ENCODE measurements around the gene NRCAM. TPM values are rescaled to one million over a fixed set of nuclear protein-coding genes. Genes with fewer than 3 reads are reported as not detected.
"Not testable (repeated sequence)": the region's sequence is repeated elsewhere in the genome, so short reads cannot be mapped to it uniquely, and the experiment has no call there.

The NRCAM gene
- total RNA-seq, 2 experiments from 2014 or later, result 3.4 to 7.0 TPM

GRCh38 chr7:108467391-108467790, 11.2 kb upstream of the NRCAM start:
- Histone ChIP-seq H3K4me3 (ENCODE audit: low read length) (no peak overlapping the region), H3K4me1 (ENCODE audit: insufficient read depth, low read length) (no peaks in the 10 kb centered on the region), H3K36me3 (ENCODE audit: insufficient read depth, low read length) (no peaks in the 10 kb centered on the region), H3K27me3 (ENCODE audit: control insufficient read depth in 1 of 2, insufficient read depth in 2 of 2, low read length in 2 of 2) (no peaks in the 10 kb centered on the region), H3K27ac (ENCODE audit: low read depth in 1 of 2, low read length in 2 of 2) (no peak overlapping the region), H3K9me3 (ENCODE audit: control insufficient read depth in 1 of 2, insufficient read depth in 1 of 2, low read length in 2 of 2) (no peaks in the 10 kb centered on the region)
- Mint-ChIP-seq H3K36me3 (ENCODE audit: low read depth) (peaks cover 9% of the 10 kb centered on the region), H3K27ac (no peak overlapping the region), H3K4me1 (ENCODE audit: low read depth) (peaks cover 54% of the 10 kb centered on the region), H3K4me3 (no peak overlapping the region), H3K27me3 (peaks cover 4% of the 10 kb centered on the region), H3K9me3 (no peaks in the 10 kb centered on the region)
- intact Hi-C loops (cut with DNase I, micrococcal nuclease), result no loop called here
- no peak for DNase-seq
- TF ChIP-seq CTCF (IDR thresholded peaks at IDR 0.05), result no peak
- POLR2A ChIA-PET, result no interaction called here
- ATAC-seq (ENCODE audit: poor library complexity), result no peak
- CTCF ChIA-PET, result no interaction called here

- H3K4me3 ChIP-seq (ENCODE audit: low read length); H3K27me3 ChIP-seq (ENCODE audit: control insufficient read depth in 1 of 2, insufficient read depth in 2 of 2, low read length in 2 of 2); DNase-seq; H3K36me3 Mint-ChIP-seq (ENCODE audit: low read depth); intact Hi-C loops (cut with DNase I, micrococcal nuclease); POLR2A ChIA-PET; H3K9me3 ChIP-seq (ENCODE audit: control insufficient read depth in 1 of 2, insufficient read depth in 1 of 2, low read length in 2 of 2); ATAC-seq (ENCODE audit: poor library complexity); CTCF ChIA-PET; H3K36me3 ChIP-seq (ENCODE audit: insufficient read depth, low read length); H3K4me1 ChIP-seq (ENCODE audit: insufficient read depth, low read length); H3K27ac Mint-ChIP-seq; H3K27ac ChIP-seq (ENCODE audit: low read depth in 1 of 2, low read length in 2 of 2); H3K27me3 Mint-ChIP-seq; H3K9me3 Mint-ChIP-seq; H3K4me3 Mint-ChIP-seq: not testable (repeated sequence)
- H3K4me1 Mint-ChIP-seq (ENCODE audit: low read depth), result peaks cover 60% of the 10 kb centered on the region
Observed at GRCh38 chr7:108466322-108466721, 10.1 kb upstream of the NRCAM start.

GRCh38 chr7:108464743-108465142, 8.5 kb upstream of the NRCAM start:
- Histone ChIP-seq H3K27me3 (ENCODE audit: control insufficient read depth in 1 of 2, insufficient read depth in 2 of 2, low read length in 2 of 2) (no peaks in the 10 kb centered on the region), H3K4me1 (ENCODE audit: insufficient read depth, low read length) (no peaks in the 10 kb centered on the region), H3K4me3 (ENCODE audit: low read length) (no peak overlapping the region), H3K36me3 (ENCODE audit: insufficient read depth, low read length) (no peaks in the 10 kb centered on the region), H3K27ac (ENCODE audit: low read depth in 1 of 2, low read length in 2 of 2) (no peak overlapping the region), H3K9me3 (ENCODE audit: control insufficient read depth in 1 of 2, insufficient read depth in 1 of 2, low read length in 2 of 2) (no peaks in the 10 kb centered on the region)
- Mint-ChIP-seq H3K4me1 (ENCODE audit: low read depth) (peaks cover 66% of the 10 kb centered on the region), H3K27me3 (peaks cover 6% of the 10 kb centered on the region), H3K36me3 (ENCODE audit: low read depth) (no peaks in the 10 kb centered on the region), H3K9me3 (no peaks in the 10 kb centered on the region), H3K4me3 (no peak overlapping the region), H3K27ac (peak overlapping the region; percentile 91)
- TF ChIP-seq CTCF (IDR thresholded peaks at IDR 0.05), result no peak
- intact Hi-C loops (cut with DNase I, micrococcal nuclease), result no loop called here
- DNase-seq (no peak), ATAC-seq (ENCODE audit: poor library complexity) (no peak)
- ChIA-PET CTCF (no interaction called here), POLR2A (interaction anchor here (1.5 to 1.6 kb wide), 2 partner anchors 10 to 32 kb away, joined by 4 to 5 read pairs; no protein-coding TSS in a partner anchor)

- H3K4me1 Mint-ChIP-seq (ENCODE audit: low read depth), result peaks cover 71% of the 10 kb centered on the region
- ChIA-PET POLR2A (interaction anchor here (1.1 to 1.6 kb wide), 3 partner anchors 9 to 106 kb away, joined by 3 to 5 read pairs (median 5); partner anchors contain the start of genes DNAJB9 and THAP5), CTCF (no interaction called here)
- H3K36me3 ChIP-seq (ENCODE audit: insufficient read depth, low read length), result no peaks in the 10 kb centered on the region
- H3K36me3 Mint-ChIP-seq (ENCODE audit: low read depth), result no peaks in the 10 kb centered on the region
- no peaks in the 10 kb centered on the region for H3K9me3 Mint-ChIP-seq
- peak overlapping the region; percentile 62 for H3K4me3 Mint-ChIP-seq
- no peak overlapping the region for H3K4me3 ChIP-seq (ENCODE audit: low read length)
- ATAC-seq (ENCODE audit: poor library complexity), result peak; percentile 87
- peak overlapping the region; percentile 91 for H3K27ac Mint-ChIP-seq
- H3K27ac ChIP-seq (ENCODE audit: low read depth in 1 of 2, low read length in 2 of 2), result peak overlapping the region in 1 of 2 donors; percentile 39
- TF ChIP-seq CTCF (IDR thresholded peaks at IDR 0.05), result no peak
- H3K27me3 ChIP-seq (ENCODE audit: control insufficient read depth in 1 of 2, insufficient read depth in 2 of 2, low read length in 2 of 2), result peaks cover 0 to 1% of the 10 kb centered on the region in 2 experiments
- H3K27me3 Mint-ChIP-seq, result peaks cover 14% of the 10 kb centered on the region
- H3K4me1 ChIP-seq (ENCODE audit: insufficient read depth, low read length), result no peaks in the 10 kb centered on the region
- peak in 6 of 14 experiments; percentile 16 to 71 (median 42) for DNase-seq
- no peaks in the 10 kb centered on the region for H3K9me3 ChIP-seq (ENCODE audit: control insufficient read depth in 1 of 2, insufficient read depth in 1 of 2, low read length in 2 of 2)
- intact Hi-C loops (cut with DNase I, micrococcal nuclease), result no loop called here
Observed at GRCh38 chr7:108463613-108464012, 7.4 kb upstream of the NRCAM start.
